ENCODE measurements around the gene EIF2S1.
"Not testable (repeated sequence)": the region's sequence is repeated elsewhere in the genome, so short reads cannot be mapped to it uniquely, and the experiment has no call there.

Gene EIF2S1

GRCh38 chr14:67413806-67414769 lies 54.0 kb downstream of the EIF2S1 start:
- DNase-seq, result no peak

GRCh38 chr14:67415610-67416009 lies 55.5 kb downstream of the EIF2S1 start:
- DNase-seq, result not testable (repeated sequence)

- no peak for DNase-seq
These were observed 56.0 kb downstream of the EIF2S1 start for GRCh38 chr14:67416085-67416484.

GRCh38 chr14:67416810-67417209 lies 56.7 kb downstream of the EIF2S1 start:
- no peak for DNase-seq

GRCh38 chr14:67417633-67418032 lies 57.5 kb downstream of the EIF2S1 start:
- DNase-seq, result no peak

GRCh38 chr14:67418401-67419191 lies 58.5 kb downstream of the EIF2S1 start:
- DNase-seq, result no peak

GRCh38 chr14:67420102-67420739 lies 60.1 kb downstream of the EIF2S1 start:
- no peak for DNase-seq

- no peak for DNase-seq
These were observed 61.5 kb downstream of the EIF2S1 start for GRCh38 chr14:67421356-67422224.

- DNase-seq, result no peak
These were observed 63.3 kb downstream of the EIF2S1 start for GRCh38 chr14:67423424-67423823.

GRCh38 chr14:67424539-67424938 lies 64.4 kb downstream of the EIF2S1 start:
- DNase-seq, result no peak

- no peak for DNase-seq
These were observed 65.5 kb downstream of the EIF2S1 start for GRCh38 chr14:67425608-67426007.

- DNase-seq, result no peak
These were observed 66.0 kb downstream of the EIF2S1 start for GRCh38 chr14:67426161-67426560.

GRCh38 chr14:67426983-67427606 lies 67.0 kb downstream of the EIF2S1 start:
- peak; percentile 30 to 85 (median 77) for DNase-seq

GRCh38 chr14:67428501-67429031 lies 68.4 kb downstream of the EIF2S1 start:
- DNase-seq, result no peak

- DNase-seq, result no peak
These were observed 69.5 kb downstream of the EIF2S1 start for GRCh38 chr14:67429510-67430205.

GRCh38 chr14:67432050-67432564 lies 72.0 kb downstream of the EIF2S1 start:
- DNase-seq, result no peak

GRCh38 chr14:67435603-67436002 lies 75.5 kb downstream of the EIF2S1 start:
- DNase-seq, result no peak

Data from NCI-H1417 (cell line).